BJ (cell line): ENCODE data around the gene UBAP2. TPM values are rescaled to one million over a fixed set of nuclear protein-coding genes. Genes with fewer than 3 reads are reported as not detected.

Experiments used
- CTCF ChIA-PET: fragments of 350-600 bp; formaldehyde crosslinking; extraction: SDS; loops from one replicate; lab custom pipeline; 2021; ENCODE audit warnings: antibody characterized with exemption, inconsistent platforms; lab: Yijun Ruan, JAX
- POLR2A ChIA-PET: fragments of 300-600 bp; sonication (Branson Sonifier 250); formaldehyde crosslinking; extraction: SDS; loops from one replicate; lab custom pipeline; 2021; ENCODE audit warnings: antibody characterized with exemption; lab: Charles Lee
- DNase-seq: peaks from one replicate; pipeline ENCODE4 v3.0.0-alpha.2; 2011; ENCODE audit warnings: low read depth
- H3K27me3 ChIP-seq: 2 replicates; pipeline ENCODE4 v1.6.0; 2011; ENCODE audit warnings: low read length; ENCODE audit not compliant: control insufficient read depth, insufficient read depth
- H3K36me3 ChIP-seq: 2 replicates; pipeline ENCODE4 v1.5.1; 2011; ENCODE audit warnings: low read length; ENCODE audit not compliant: control insufficient read depth, insufficient read depth
- H3K4me3 ChIP-seq: 2 replicates; pipeline ENCODE4 v1.5.1; 2011; ENCODE audit warnings: low read depth, mild to moderate bottlenecking, control low read depth, low read length
- CTCF ChIP-seq: IDR thresholded peaks from 2 replicates; pipeline ENCODE4 v1.5.1; 2011; ENCODE audit warnings: low read depth, mild to moderate bottlenecking, control low read depth, inconsistent platforms, low read length, moderate library complexity; ENCODE audit not compliant: insufficient read depth
- polyA plus RNA-seq: library from polyadenylated mRNA; depleted of rRNA; stranded (reverse); fragments of >200 nt; gene quantifications from 2 replicates; pipeline ENCODE4 v1.2.3, GENCODE V29; 2011

UBAP2 gene
- polyA plus RNA-seq, 1 experiment, result 18.9 TPM

- TF ChIP-seq CTCF, result peak; percentile 50
- H3K36me3 ChIP-seq, result peaks cover 7% of the 10 kb centered on the region; the same call in 1 of the 2 replicates
- ChIA-PET CTCF (interaction anchor here (0.7 to 1.4 kb wide), 3 partner anchors 9 to 461 kb away, joined by 3 to 4 read pairs (median 3); no protein-coding TSS in a partner anchor), POLR2A (no interaction called here)
- DNase-seq, result peak; percentile 15
- no peak overlapping the region for H3K4me3 ChIP-seq
- no peaks in the 10 kb centered on the region for H3K27me3 ChIP-seq
Observed at GRCh38 chr9:33942471-33943083, 106.1 kb downstream of the UBAP2 start.

DNA sequence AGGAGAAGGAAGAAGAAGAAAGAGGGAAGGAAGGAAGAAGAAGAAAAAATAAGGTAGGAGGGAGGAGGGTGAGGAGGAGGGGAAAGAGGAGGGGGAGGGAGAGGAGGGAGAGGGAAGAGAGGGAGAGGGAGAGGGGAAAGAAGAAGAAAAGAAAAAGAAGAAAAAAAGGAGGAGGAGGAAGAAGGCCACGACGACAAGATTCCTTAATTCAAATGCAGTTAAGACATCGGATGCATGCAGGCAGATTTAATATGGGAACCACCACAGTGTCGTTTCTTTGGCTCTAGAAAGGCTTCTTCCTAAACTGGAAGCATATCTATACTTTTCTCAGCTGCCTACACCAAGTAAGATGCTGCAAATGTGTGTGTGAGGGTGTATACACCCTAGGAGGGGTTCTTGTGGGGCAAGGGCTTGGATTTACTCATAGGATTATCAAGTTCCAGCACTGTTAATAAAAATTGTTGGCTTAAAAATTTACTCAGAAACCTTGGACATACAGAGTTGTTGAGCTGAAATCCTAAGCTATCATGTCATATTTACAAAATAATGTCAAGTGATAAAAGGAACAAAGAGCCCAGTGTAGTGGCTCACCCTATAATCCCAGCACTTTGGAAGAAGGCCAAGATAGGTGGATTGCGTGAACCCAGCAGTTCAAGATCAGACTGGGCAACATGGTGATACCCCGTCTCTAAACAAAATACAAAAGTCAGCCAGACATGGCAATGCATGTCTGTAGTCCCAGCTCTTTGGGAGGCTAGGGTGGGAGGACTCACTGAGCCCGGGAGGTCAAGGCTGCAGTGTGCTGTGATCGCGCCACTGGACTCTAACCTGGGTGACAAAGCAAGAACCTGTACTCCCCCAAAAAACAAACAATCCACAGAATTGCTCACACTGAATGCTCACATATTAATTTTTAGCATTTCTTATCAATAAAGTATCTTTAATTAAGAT, 108.5 kb downstream of the UBAP2 start:
- no peak for DNase-seq
- ChIA-PET CTCF (no interaction called here), POLR2A (no interaction called here)
- H3K27me3 ChIP-seq, result no peaks in the 10 kb centered on the region
- no peak overlapping the region for H3K4me3 ChIP-seq
- H3K36me3 ChIP-seq, result peaks cover 13% of the 10 kb centered on the region; the same call in 1 of the 2 replicates
- no peak for TF ChIP-seq CTCF

DNA sequence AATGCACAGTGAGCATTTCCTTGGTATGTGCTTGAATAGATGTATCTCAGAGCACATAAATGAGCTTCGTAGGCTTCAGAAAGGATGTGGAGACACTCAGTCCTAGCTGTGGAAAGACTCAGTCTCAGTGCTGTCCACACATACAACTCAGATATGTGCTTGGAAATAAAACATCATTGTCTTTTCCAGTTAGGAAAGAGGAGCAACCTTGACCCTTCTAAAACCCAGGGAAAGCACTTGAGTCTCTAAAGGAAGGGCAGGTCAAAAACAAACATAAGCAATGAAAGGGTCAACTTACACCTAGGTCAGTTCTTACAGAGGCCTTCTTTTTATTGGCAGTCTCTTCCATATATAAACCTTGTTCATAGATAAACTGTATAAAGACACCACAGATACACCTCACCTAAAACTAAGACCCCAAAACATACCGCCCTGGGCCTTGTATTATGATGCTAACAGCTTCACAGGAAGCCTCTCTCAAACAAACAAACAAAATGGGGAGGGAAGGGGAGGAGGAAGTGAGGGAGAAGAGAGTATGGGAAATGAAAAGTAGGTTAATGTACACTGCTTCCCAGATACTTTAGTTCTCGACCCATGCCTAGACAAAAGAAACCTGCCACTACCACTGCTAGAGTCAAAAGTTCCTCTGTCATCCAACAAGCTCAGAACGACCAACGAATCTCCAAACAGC, 114.4 kb downstream of the UBAP2 start:
- POLR2A ChIA-PET, result interaction anchor here (0.6 kb wide), 1 partner anchor 10 kb away, joined by 4 read pairs; no protein-coding TSS in a partner anchor
- no peak for DNase-seq
- CTCF ChIA-PET, result interaction anchor here (1.0 to 5.2 kb wide), 5 partner anchors 8 to 196 kb away, joined by 3 to 27 read pairs (median 6); no protein-coding TSS in a partner anchor
- Histone ChIP-seq H3K27me3 (no peaks in the 10 kb centered on the region), H3K36me3 (peaks cover 32% of the 10 kb centered on the region), H3K4me3 (no peak overlapping the region)
- no peak for TF ChIP-seq CTCF

- POLR2A ChIA-PET, result no interaction called here
- no peak for DNase-seq
- Histone ChIP-seq H3K27me3 (no peaks in the 10 kb centered on the region), H3K36me3 (peaks cover 34% of the 10 kb centered on the region), H3K4me3 (no peak overlapping the region)
- TF ChIP-seq CTCF, result no peak
- CTCF ChIA-PET, result interaction anchor here (0.9 to 2.7 kb wide), 3 partner anchors 11 to 142 kb away, joined by 3 to 9 read pairs (median 4); no protein-coding TSS in a partner anchor
Observed at GRCh38 chr9:33932078-33932807, 116.4 kb downstream of the UBAP2 start.
